ENCODE data around the gene EXOSC7. TPM values are rescaled to one million over a fixed set of nuclear protein-coding genes. Genes with fewer than 3 reads are reported as not detected.

Gene EXOSC7
- polyA plus RNA-seq, 1 donor from 2014 or later, result 87.5 TPM

DNA sequence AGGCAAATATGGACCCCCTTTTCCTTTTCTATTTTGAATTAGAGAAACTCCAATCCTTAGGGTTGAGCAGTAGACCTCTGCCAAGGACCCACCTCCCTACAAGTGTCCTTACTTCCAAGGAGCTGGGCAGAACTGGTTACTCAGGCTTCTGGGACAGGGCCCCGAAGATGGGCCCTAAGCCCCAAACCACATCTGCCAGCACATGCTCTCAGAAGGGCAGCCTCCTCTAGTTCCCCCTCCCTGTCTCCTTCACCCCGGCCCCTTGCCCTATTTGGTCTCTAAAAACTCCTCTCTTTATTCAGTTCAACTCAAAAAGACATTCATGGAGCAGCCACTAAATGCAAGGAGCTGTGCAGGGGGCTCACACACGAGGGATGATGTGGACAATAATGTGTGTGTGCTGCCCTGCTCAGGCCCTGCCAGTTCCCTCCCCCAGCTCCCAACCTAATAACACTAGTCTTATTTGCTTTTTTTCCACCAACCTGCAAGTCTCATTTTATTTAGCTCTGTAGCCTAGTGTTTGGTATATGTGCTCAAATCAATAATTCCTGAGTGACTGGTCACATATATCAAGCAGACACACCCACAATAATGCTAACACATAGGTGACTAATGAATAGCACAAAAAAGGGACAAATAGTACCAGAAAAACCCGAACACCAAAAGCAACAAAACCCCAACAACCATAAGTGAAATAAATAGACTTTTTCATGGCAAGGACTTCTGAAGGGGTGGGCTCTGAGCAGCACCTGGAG is 12.3 kb upstream of the EXOSC7 start:
- Histone ChIP-seq H4K20me1 (ENCODE audit: insufficient read depth) (no peaks in the 10 kb centered on the region), H3K9ac (ENCODE audit: low read length) (no peak overlapping the region), H3K27me3 (ENCODE audit: insufficient read depth, low read depth, low read length) (no peaks in the 10 kb centered on the region), H3K4me3 (ENCODE audit: low read length) (no peak overlapping the region), H3K36me3 (ENCODE audit: insufficient read depth, low read length) (no peaks in the 10 kb centered on the region), H2AFZ (ENCODE audit: low read depth, low read length) (no peak overlapping the region), H3K9me2 (ENCODE audit: insufficient read depth, low read length) (no peaks in the 10 kb centered on the region), H3K9me3 (ENCODE audit: low read length) (no peaks in the 10 kb centered on the region), H3K27ac (ENCODE audit: low read length) (no peak overlapping the region), H3K4me2 (ENCODE audit: low read length) (no peak overlapping the region), H3K79me2 (replicated peaks; ENCODE audit: insufficient read depth, low read length) (peaks cover 19% of the 10 kb centered on the region), H3F3A (ENCODE audit: insufficient read depth, low read length, poor library complexity, severe bottlenecking) (no peaks in the 10 kb centered on the region)
- TF ChIP-seq MXI1 (conservative IDR thresholded peaks at IDR 0.05; ENCODE audit: poor library complexity, severe bottlenecking) (no peak), RAD21 (conservative IDR thresholded peaks at IDR 0.05) (no peak), SMC3 (conservative IDR thresholded peaks at IDR 0.05; ENCODE audit: poor library complexity) (no peak), TAF1 (IDR thresholded peaks at IDR 0.05; ENCODE audit: low read depth) (no peak), POLR2AphosphoS5 (IDR thresholded peaks at IDR 0.05) (no peak), EZH2 (IDR thresholded peaks at IDR 0.05; ENCODE audit: borderline replicate concordance, insufficient read depth, low read length, poor library complexity, severe bottlenecking) (no peak), EP300 (conservative IDR thresholded peaks at IDR 0.05; ENCODE audit: poor library complexity, severe bottlenecking) (no peak)
- TF ChIP-seq, protein P1, sequence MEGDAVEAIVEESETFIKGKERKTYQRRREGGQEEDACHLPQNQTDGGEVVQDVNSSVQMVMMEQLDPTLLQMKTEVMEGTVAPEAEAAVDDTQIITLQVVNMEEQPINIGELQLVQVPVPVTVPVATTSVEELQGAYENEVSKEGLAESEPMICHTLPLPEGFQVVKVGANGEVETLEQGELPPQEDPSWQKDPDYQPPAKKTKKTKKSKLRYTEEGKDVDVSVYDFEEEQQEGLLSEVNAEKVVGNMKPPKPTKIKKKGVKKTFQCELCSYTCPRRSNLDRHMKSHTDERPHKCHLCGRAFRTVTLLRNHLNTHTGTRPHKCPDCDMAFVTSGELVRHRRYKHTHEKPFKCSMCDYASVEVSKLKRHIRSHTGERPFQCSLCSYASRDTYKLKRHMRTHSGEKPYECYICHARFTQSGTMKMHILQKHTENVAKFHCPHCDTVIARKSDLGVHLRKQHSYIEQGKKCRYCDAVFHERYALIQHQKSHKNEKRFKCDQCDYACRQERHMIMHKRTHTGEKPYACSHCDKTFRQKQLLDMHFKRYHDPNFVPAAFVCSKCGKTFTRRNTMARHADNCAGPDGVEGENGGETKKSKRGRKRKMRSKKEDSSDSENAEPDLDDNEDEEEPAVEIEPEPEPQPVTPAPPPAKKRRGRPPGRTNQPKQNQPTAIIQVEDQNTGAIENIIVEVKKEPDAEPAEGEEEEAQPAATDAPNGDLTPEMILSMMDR (IDR thresholded peaks at IDR 0.05; ENCODE audit: poor library complexity, severe bottlenecking), result no peak
- TF ChIP-seq, protein P2, sequence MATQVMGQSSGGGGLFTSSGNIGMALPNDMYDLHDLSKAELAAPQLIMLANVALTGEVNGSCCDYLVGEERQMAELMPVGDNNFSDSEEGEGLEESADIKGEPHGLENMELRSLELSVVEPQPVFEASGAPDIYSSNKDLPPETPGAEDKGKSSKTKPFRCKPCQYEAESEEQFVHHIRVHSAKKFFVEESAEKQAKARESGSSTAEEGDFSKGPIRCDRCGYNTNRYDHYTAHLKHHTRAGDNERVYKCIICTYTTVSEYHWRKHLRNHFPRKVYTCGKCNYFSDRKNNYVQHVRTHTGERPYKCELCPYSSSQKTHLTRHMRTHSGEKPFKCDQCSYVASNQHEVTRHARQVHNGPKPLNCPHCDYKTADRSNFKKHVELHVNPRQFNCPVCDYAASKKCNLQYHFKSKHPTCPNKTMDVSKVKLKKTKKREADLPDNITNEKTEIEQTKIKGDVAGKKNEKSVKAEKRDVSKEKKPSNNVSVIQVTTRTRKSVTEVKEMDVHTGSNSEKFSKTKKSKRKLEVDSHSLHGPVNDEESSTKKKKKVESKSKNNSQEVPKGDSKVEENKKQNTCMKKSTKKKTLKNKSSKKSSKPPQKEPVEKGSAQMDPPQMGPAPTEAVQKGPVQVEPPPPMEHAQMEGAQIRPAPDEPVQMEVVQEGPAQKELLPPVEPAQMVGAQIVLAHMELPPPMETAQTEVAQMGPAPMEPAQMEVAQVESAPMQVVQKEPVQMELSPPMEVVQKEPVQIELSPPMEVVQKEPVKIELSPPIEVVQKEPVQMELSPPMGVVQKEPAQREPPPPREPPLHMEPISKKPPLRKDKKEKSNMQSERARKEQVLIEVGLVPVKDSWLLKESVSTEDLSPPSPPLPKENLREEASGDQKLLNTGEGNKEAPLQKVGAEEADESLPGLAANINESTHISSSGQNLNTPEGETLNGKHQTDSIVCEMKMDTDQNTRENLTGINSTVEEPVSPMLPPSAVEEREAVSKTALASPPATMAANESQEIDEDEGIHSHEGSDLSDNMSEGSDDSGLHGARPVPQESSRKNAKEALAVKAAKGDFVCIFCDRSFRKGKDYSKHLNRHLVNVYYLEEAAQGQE (IDR thresholded peaks at IDR 0.05; ENCODE audit: borderline replicate concordance), result no peak

DNA sequence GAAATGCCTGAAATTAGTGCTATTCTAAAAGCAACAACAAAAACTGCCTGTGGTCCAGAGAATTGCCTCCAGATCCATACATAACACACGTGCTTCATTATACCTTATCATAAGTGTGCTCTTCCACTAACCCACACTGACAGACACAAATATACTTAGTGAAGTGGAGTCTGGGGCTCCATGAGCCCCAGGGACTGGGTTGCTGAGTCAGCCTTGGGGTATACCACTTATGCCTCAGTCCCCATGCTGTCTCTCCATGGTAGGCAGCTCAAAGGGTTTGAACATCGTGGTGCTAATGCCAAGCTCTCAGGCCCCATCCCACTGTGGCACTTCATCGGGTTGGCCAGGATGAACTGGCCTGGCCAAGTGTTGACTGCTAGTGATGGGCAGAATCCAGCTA is 10.9 kb upstream of the EXOSC7 start:
- Histone ChIP-seq H2AFZ (ENCODE audit: low read depth, low read length) (no peak overlapping the region), H3K79me2 (replicated peaks; ENCODE audit: insufficient read depth, low read length) (peaks cover 19% of the 10 kb centered on the region), H3K27me3 (ENCODE audit: insufficient read depth, low read depth, low read length) (no peaks in the 10 kb centered on the region), H3K36me3 (ENCODE audit: insufficient read depth, low read length) (no peaks in the 10 kb centered on the region), H3K9ac (ENCODE audit: low read length) (no peak overlapping the region), H3K27ac (ENCODE audit: low read length) (no peak overlapping the region), H3K4me2 (ENCODE audit: low read length) (no peak overlapping the region), H3K9me2 (ENCODE audit: insufficient read depth, low read length) (no peaks in the 10 kb centered on the region), H3F3A (ENCODE audit: insufficient read depth, low read length, poor library complexity, severe bottlenecking) (no peaks in the 10 kb centered on the region), H4K20me1 (ENCODE audit: insufficient read depth) (no peaks in the 10 kb centered on the region), H3K4me3 (ENCODE audit: low read length) (no peak overlapping the region), H3K9me3 (ENCODE audit: low read length) (no peaks in the 10 kb centered on the region)
- no peak for TF ChIP-seq TAF1 (IDR thresholded peaks at IDR 0.05; ENCODE audit: low read depth)
- TF ChIP-seq, protein P2 (IDR thresholded peaks at IDR 0.05; ENCODE audit: borderline replicate concordance), result no peak
